K562 (cell line): ENCODE results near the gene HSPA1B. TPM values are rescaled to one million over a fixed set of nuclear protein-coding genes. Genes with fewer than 3 reads are reported as not detected.

Experiments
- ARNT ChIP-seq, 2 experiments: fragments of 450-650 bp; IDR thresholded peaks; 2 replicates each; pipeline ENCODE4 v1.6.1; 2016; ENCODE audit warnings: mild to moderate bottlenecking in 1 of 2
- CBX2 ChIP-seq: fragments of 200-600 bp; sonication (generic); IDR thresholded peaks from one replicate; pipeline ENCODE4 v1.6.1; 2012; ENCODE audit warnings: mild to moderate bottlenecking, low read length, inconsistent platforms; ENCODE audit not compliant: insufficient read depth, poor library complexity, severe bottlenecking
- COPS2 ChIP-seq: fragments of 450-650 bp; conservative IDR thresholded peaks from 2 replicates; pipeline ENCODE4 v1.6.1; 2016; ENCODE audit warnings: mild to moderate bottlenecking, moderate library complexity
- ETS2 ChIP-seq: IDR thresholded peaks from 2 replicates; pipeline ENCODE4 v1.6.1; 2016; ENCODE audit warnings: borderline replicate concordance, missing genetic modification characterization, mild to moderate bottlenecking, moderate library complexity, missing compliant biosample characterization; ENCODE audit not compliant: poor library complexity, severe bottlenecking
- FOSL1 ChIP-seq: fragments of 200-800 bp; sonication (Bioruptor generic); conservative IDR thresholded peaks from 2 replicates; pipeline ENCODE4 v1.6.1; 2016; ENCODE audit warnings: missing genetic modification characterization, missing compliant biosample characterization
- HMG20A ChIP-seq: fragments of 450-650 bp; formaldehyde crosslinking; conservative IDR thresholded peaks from 2 replicates; pipeline ENCODE4 v1.4.0; 2020; ENCODE audit warnings: mild to moderate bottlenecking, mixed read lengths
- KDM1A ChIP-seq, 2 experiments: fragments of 450-650 bp; IDR thresholded peaks; 2 replicates each; pipeline ENCODE4 v1.6.1; 2016; ENCODE audit warnings: mild to moderate bottlenecking in 2 of 2
- MEIS2 ChIP-seq: fragments of 450-650 bp; IDR thresholded peaks from 2 replicates; pipeline ENCODE4 v1.6.1; 2014; ENCODE audit warnings: mild to moderate bottlenecking; ENCODE audit not compliant: partially characterized antibody
- MYC ChIP-seq, 2 experiments: fragments of 250-450 bp in 1 of 2; sonication (Bioruptor Pico) in 1 of 2; IDR thresholded peaks; 2 replicates each; pipeline versions ENCODE4 v1.5.1 to v1.6.1; 2012 to 2021; ENCODE audit warnings: low read depth in 2 of 2, borderline replicate concordance in 1 of 2, improper control_type of control experiment in 1 of 2, low read length in 1 of 2, mild to moderate bottlenecking in 1 of 2, moderate library complexity in 1 of 2
- NFXL1 ChIP-seq: fragments of 450-650 bp; formaldehyde crosslinking; IDR thresholded peaks from 2 replicates; pipeline ENCODE4 v1.4.0; 2021; ENCODE audit warnings: mild to moderate bottlenecking
- NR1H2 ChIP-seq: sonication (generic); formaldehyde crosslinking; IDR thresholded peaks from 2 replicates; pipeline ENCODE4 v1.4.0; 2020; ENCODE audit warnings: mild to moderate bottlenecking, missing genetic modification reagents
- POLR2H ChIP-seq: IDR thresholded peaks from 2 replicates; pipeline ENCODE4 v1.6.1; 2016; ENCODE audit warnings: missing genetic modification characterization, low read depth, mild to moderate bottlenecking, control low read depth, missing compliant biosample characterization, moderate library complexity
- STAG1 ChIP-seq: sonication (generic); formaldehyde crosslinking; IDR thresholded peaks from 2 replicates; pipeline ENCODE4 v1.5.0; 2020; ENCODE audit warnings: missing genetic modification reagents, borderline replicate concordance
- TAF1 ChIP-seq: IDR thresholded peaks from 2 replicates; pipeline ENCODE4 v1.6.1; 2011; ENCODE audit warnings: mild to moderate bottlenecking, low read length, moderate library complexity; ENCODE audit not compliant: insufficient read depth, control insufficient read depth, severe bottlenecking; ENCODE audit errors: extremely low read depth
- ZKSCAN8 ChIP-seq: fragments of 200-800 bp; sonication (Bioruptor generic); IDR thresholded peaks from 2 replicates; pipeline ENCODE4 v1.6.1; 2016; ENCODE audit warnings: missing genetic modification characterization, missing compliant biosample characterization
- ZNF778 ChIP-seq: fragments of 450-650 bp; formaldehyde crosslinking; IDR thresholded peaks from 2 replicates; pipeline ENCODE4 v1.4.0; 2020; ENCODE audit warnings: mild to moderate bottlenecking, moderate library complexity
- polyA plus RNA-seq, 8 experiments: library from polyadenylated mRNA; depleted of rRNA in 4 of 8; stranded (reverse) in 5 of 8; unstranded in 3 of 8; fragments of >200 nt; fragmentation: Nextera tagmentation in 2 of 8; fragmentation: Illumina TruSeq in 1 of 8; extraction: Ambion mirVana in 2 of 8; extraction: Trizol in 1 of 8; gene quantifications; 2 replicates each; pipeline versions ENCODE4 v1.2.1 to v1.2.3, GENCODE V29; 2011 to 2014; ENCODE audit warnings: inconsistent platforms in 1 of 8, missing spikeins in 1 of 8
- total RNA-seq, 7 experiments: library from RNA; depleted of rRNA in 6 of 7; stranded (reverse); fragments of >200 nt in 6 of 7; fragmentation: Illumina TruSeq in 2 of 7; extraction: Trizol in 2 of 7; gene quantifications; 2 replicates each; pipeline versions ENCODE4 v1.2.1 to v1.2.3, GENCODE V29; 2011 to 2021; ENCODE audit warnings: low replicate concordance in 1 of 7
- TF ChIP-seq, protein P1 (sequence below): fragments of 450-650 bp; formaldehyde crosslinking; IDR thresholded peaks from 2 replicates; pipeline ENCODE4 v1.4.0; 2020; ENCODE audit warnings: mild to moderate bottlenecking
- TF ChIP-seq, protein P2 (sequence below): fragments of 250-450 bp; sonication (Bioruptor Pico); IDR thresholded peaks from 2 replicates; pipeline ENCODE4 v1.5.0; 2022; ENCODE audit warnings: mild to moderate bottlenecking

Gene HSPA1B
- total and polyA plus RNA-seq, 9 of the 15 experiments (the other 6 are each of a cell fraction or from before 2014, with no cell fraction given): 0.27 to 227 (median 51.2) TPM

DNA sequence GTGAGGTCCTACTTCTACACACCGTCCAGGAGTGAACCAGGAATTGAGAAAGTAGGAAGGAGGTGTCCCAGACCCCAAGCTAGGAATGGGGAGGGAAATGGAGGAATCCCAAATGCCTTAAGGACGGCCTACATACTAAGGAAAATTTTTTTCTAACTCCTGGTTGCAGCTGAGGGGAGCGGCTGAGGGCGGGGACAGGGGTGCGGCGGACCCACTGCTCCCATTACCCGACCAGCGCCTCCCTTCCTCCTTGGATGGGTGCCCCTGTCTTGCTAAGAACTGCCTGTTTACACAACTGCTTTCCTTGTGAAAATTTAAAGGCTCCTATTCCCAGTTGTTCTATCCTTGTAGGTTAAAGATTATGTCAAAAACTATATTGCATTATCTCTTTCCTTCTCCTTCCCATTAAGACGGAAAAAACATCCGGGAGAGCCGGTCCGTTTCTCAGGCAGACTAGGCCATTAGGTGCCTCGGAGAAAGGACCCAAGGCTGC lies 699 bp upstream of the HSPA1B start (continued):
- TF ChIP-seq COPS2 (no peak), ETS2 (tag) (no peak), ZNF778 (no peak), MEIS2 (no peak), MYC (IDR thresholded peaks at IDR 0.05; ENCODE audit: low read depth, low read length) (no peak; the same call in 1 of the 2 replicates), MYC (CRISPR knock-in tag; IDR thresholded peaks at IDR 0.05; ENCODE audit: borderline replicate concordance, low read depth) (0 out of 2 replicates have a peak, but pooled peaks have one; percentile 25), STAG1 (no peak), ZKSCAN8 (CRISPR knock-in tag) (no peak), CBX2 (no peak), ARNT (IDR thresholded peaks at IDR 0.05) (no peak), TAF1 (peak; percentile 69), NFXL1 (CRISPR knock-in tag) (no peak; the same call in 1 of the 2 replicates), NR1H2 (CRISPR knock-in tag) (no peak), POLR2H (tag) (no peak), KDM1A (IDR thresholded peaks at IDR 0.05) (no peak), HMG20A (CRISPR knock-in tag) (0 out of 2 replicates have a peak, but pooled peaks have one; percentile 54), FOSL1 (tag) (no peak)
- TF ChIP-seq, protein P1, sequence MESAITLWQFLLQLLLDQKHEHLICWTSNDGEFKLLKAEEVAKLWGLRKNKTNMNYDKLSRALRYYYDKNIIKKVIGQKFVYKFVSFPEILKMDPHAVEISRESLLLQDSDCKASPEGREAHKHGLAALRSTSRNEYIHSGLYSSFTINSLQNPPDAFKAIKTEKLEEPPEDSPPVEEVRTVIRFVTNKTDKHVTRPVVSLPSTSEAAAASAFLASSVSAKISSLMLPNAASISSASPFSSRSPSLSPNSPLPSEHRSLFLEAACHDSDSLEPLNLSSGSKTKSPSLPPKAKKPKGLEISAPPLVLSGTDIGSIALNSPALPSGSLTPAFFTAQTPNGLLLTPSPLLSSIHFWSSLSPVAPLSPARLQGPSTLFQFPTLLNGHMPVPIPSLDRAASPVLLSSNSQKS (CRISPR knock-in tag): peak; percentile 86
- TF ChIP-seq, protein P2, sequence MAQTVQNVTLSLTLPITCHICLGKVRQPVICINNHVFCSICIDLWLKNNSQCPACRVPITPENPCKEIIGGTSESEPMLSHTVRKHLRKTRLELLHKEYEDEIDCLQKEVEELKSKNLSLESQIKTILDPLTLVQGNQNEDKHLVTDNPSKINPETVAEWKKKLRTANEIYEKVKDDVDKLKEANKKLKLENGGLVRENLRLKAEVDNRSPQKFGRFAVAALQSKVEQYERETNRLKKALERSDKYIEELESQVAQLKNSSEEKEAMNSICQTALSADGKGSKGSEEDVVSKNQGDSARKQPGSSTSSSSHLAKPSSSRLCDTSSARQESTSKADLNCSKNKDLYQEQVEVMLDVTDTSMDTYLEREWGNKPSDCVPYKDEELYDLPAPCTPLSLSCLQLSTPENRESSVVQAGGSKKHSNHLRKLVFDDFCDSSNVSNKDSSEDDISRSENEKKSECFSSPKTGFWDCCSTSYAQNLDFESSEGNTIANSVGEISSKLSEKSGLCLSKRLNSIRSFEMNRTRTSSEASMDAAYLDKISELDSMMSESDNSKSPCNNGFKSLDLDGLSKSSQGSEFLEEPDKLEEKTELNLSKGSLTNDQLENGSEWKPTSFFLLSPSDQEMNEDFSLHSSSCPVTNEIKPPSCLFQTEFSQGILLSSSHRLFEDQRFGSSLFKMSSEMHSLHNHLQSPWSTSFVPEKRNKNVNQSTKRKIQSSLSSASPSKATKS: peak; percentile 32; the same call in 1 of the 2 replicates
